CD4-positive, alpha-beta memory T cell (primary cell): Measurements from ENCODE around the gene RNF182. TPM values are rescaled to one million over a fixed set of nuclear protein-coding genes. Genes with fewer than 3 reads are reported as not detected.
A peak's percentile ranks its signal among the peaks of the same experiment; 100 is the strongest.

Experiments
- CTCF ChIA-PET: fragments of 350-600 bp; sonication (Branson Sonifier 250); formaldehyde crosslinking; loops from one replicate; lab custom pipeline; 2021; ENCODE audit warnings: inconsistent platforms; ENCODE audit not compliant: partially characterized antibody; lab: Charles Lee
- POLR2A ChIA-PET: fragments of 350-600 bp; sonication (Branson Sonifier 250); formaldehyde crosslinking; loops from one replicate; lab custom pipeline; 2021; ENCODE audit not compliant: partially characterized antibody; lab: Charles Lee
- DNase-seq, 5 donors: peaks; one replicate each; pipeline versions ENCODE4 v3.0.0 to v3.0.0-alpha.2; 2020 to 2022; ENCODE audit warnings: mixed read lengths in 1 of 5
- H3K27ac ChIP-seq: one replicate; pipeline ENCODE4 v1.7.0; 2013; ENCODE audit warnings: low read depth, low read length
- H3K27me3 ChIP-seq: 2 replicates; pipeline ENCODE4 v1.7.0; 2013; ENCODE audit warnings: mild to moderate bottlenecking, low read length, moderate library complexity; ENCODE audit not compliant: insufficient read depth
- H3K36me3 ChIP-seq: 2 replicates; pipeline ENCODE4 v1.7.0; 2013; ENCODE audit warnings: mild to moderate bottlenecking, low read length, moderate library complexity; ENCODE audit not compliant: insufficient read depth
- H3K4me1 ChIP-seq: 2 replicates; pipeline ENCODE4 v1.7.0; 2013; ENCODE audit warnings: mild to moderate bottlenecking, low read length, moderate library complexity; ENCODE audit not compliant: insufficient read depth
- H3K4me3 ChIP-seq, 2 donors: one replicate each; pipeline ENCODE4 v1.7.0; 2013; ENCODE audit warnings: low read length in 2 of 2, mild to moderate bottlenecking in 1 of 2
- H3K9me3 ChIP-seq, 2 donors: one replicate each; pipeline ENCODE4 v1.7.0; 2013; ENCODE audit warnings: low read length in 2 of 2, control low read depth in 1 of 2; ENCODE audit not compliant: control insufficient read depth in 1 of 2
- H3K27ac Mint-ChIP-seq, 7 donors: one replicate each; pipeline ENCODE4 v1.8.0; 2020 to 2021; ENCODE audit warnings: mixed read lengths in 7 of 7, mild to moderate bottlenecking in 6 of 7, inconsistent platforms in 3 of 7, moderate library complexity in 3 of 7
- H3K27me3 Mint-ChIP-seq, 2 donors: one replicate each; pipeline ENCODE4 v1.8.0; 2020 to 2021; ENCODE audit warnings: mixed read lengths in 2 of 2
- H3K36me3 Mint-ChIP-seq, 2 donors: one replicate each; pipeline ENCODE4 v1.8.0; 2020 to 2021; ENCODE audit warnings: mixed read lengths in 2 of 2, inconsistent platforms in 1 of 2, mild to moderate bottlenecking in 1 of 2
- H3K4me1 Mint-ChIP-seq, 4 donors: one replicate each; pipeline ENCODE4 v1.8.0; 2020 to 2021; ENCODE audit warnings: mixed read lengths in 4 of 4, mild to moderate bottlenecking in 1 of 4
- H3K4me3 Mint-ChIP-seq, 8 donors: one replicate each; pipeline ENCODE4 v1.8.0; 2020 to 2021; ENCODE audit warnings: mixed read lengths in 8 of 8, mild to moderate bottlenecking in 7 of 8, moderate library complexity in 6 of 8, inconsistent platforms in 3 of 8
- H3K9me3 Mint-ChIP-seq, 8 donors: one replicate each; pipeline ENCODE4 v1.8.0; 2020 to 2021; ENCODE audit warnings: mixed read lengths in 8 of 8, mild to moderate bottlenecking in 5 of 8, inconsistent platforms in 3 of 8, moderate library complexity in 1 of 8
- intact Hi-C: fragments of 100-400 bp; cut with micrococcal nuclease; formaldehyde crosslinking; loops from one replicate; pipeline ENCODE4 v1.15.1; 2023
- polyA plus RNA-seq, 2 donors: library from polyadenylated mRNA; unstranded; fragments of 300-500 nt; fragmentation: Illumina TruSeq; gene quantifications; one replicate each; pipeline ENCODE4 v1.2.3, GENCODE V29; 2021
- total RNA-seq, 2 experiments: library from RNA; stranded (reverse); gene quantifications; one replicate each; pipeline ENCODE4 v1.2.3, GENCODE V29; 2021

The RNF182 gene
- total and polyA plus RNA-seq, 4 experiments from 2014 or later, result not detected

GRCh38 chr6:13885601-13886000 lies 39.2 kb upstream of the RNF182 start:
- ChIA-PET POLR2A (no interaction called here), CTCF (interaction anchor here (1.4 to 4.1 kb wide), 4 partner anchors 11 to 260 kb away, joined by 4 to 16 read pairs (median 8); no protein-coding TSS in a partner anchor)
- no peak for DNase-seq
- intact Hi-C loops, result no loop called here
- Histone ChIP-seq H3K27ac (no peak overlapping the region), H3K27me3 (no peaks in the 10 kb centered on the region), H3K4me3 (no peak overlapping the region), H3K36me3 (no peaks in the 10 kb centered on the region), H3K9me3 (no peaks in the 10 kb centered on the region), H3K4me1 (no peaks in the 10 kb centered on the region)
- Mint-ChIP-seq H3K36me3 (no peaks in the 10 kb centered on the region), H3K27ac (no peak overlapping the region), H3K27me3 (no peaks in the 10 kb centered on the region), H3K9me3 (no peaks in the 10 kb centered on the region), H3K4me3 (no peak overlapping the region), H3K4me1 (no peaks in the 10 kb centered on the region)

DNA sequence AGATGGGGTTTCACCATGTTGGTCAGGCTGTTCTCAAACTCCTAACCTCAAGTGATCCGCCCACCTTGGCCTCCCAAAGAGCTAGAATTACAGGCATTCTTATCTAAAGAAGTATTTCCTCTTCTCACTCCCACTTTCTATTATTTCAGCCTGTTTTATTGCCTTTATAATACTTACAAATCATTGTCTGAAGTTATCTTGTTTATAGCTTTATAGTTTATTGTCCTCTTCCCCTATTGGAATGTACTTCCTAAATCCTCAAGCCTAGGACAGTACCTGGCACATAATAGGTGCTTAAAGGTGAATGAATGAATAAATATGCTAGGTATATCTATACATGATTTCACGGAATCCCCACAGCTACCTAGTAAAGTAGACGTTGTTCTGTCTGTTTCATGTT lies 37.8 kb upstream of the RNF182 start:
- Mint-ChIP-seq H3K4me1 (no peaks in the 10 kb centered on the region), H3K9me3 (no peaks in the 10 kb centered on the region), H3K27me3 (peaks cover 0 to under 1% of the 10 kb centered on the region in 2 donors), H3K36me3 (no peaks in the 10 kb centered on the region), H3K27ac (no peak overlapping the region), H3K4me3 (no peak overlapping the region)
- H3K4me1 ChIP-seq, result no peaks in the 10 kb centered on the region
- CTCF ChIA-PET, result interaction anchor here (1.3 to 4.1 kb wide), 4 partner anchors 13 to 258 kb away, joined by 3 to 16 read pairs (median 8); no protein-coding TSS in a partner anchor
- H3K27me3 ChIP-seq, result no peaks in the 10 kb centered on the region
- intact Hi-C loops, result no loop called here
- no peak overlapping the region for H3K27ac ChIP-seq
- no peak for DNase-seq
- no peaks in the 10 kb centered on the region for H3K9me3 ChIP-seq
- H3K36me3 ChIP-seq, result no peaks in the 10 kb centered on the region
- POLR2A ChIA-PET, result no interaction called here
- no peak overlapping the region for H3K4me3 ChIP-seq

- H3K4me3 ChIP-seq, result no peak overlapping the region
- H3K27ac Mint-ChIP-seq, result peak overlapping the region in 1 of 7 donors; percentile 5
- CTCF ChIA-PET, result interaction anchor here (1.8 to 2.9 kb wide), 2 partner anchors 18 to 22 kb away, joined by 7 to 11 read pairs; no protein-coding TSS in a partner anchor
- no peaks in the 10 kb centered on the region for H3K36me3 ChIP-seq
- H3K27me3 ChIP-seq, result no peaks in the 10 kb centered on the region
- no peaks in the 10 kb centered on the region for H3K36me3 Mint-ChIP-seq
- H3K27ac ChIP-seq, result no peak overlapping the region
- peaks cover 6 to 9% of the 10 kb centered on the region in 2 donors for H3K27me3 Mint-ChIP-seq
- POLR2A ChIA-PET, result no interaction called here
- no peaks in the 10 kb centered on the region for H3K4me1 ChIP-seq
- H3K9me3 ChIP-seq, result no peaks in the 10 kb centered on the region
- no peak overlapping the region for H3K4me3 Mint-ChIP-seq
- no peaks in the 10 kb centered on the region for H3K4me1 Mint-ChIP-seq
- H3K9me3 Mint-ChIP-seq, result peaks cover 0 to 2% (median 0%) of the 10 kb centered on the region in 8 donors
- intact Hi-C loops, result no loop called here
- no peak for DNase-seq
Measured at GRCh38 chr6:13892017-13892645, 32.6 kb upstream of the RNF182 start.

- no peaks in the 10 kb centered on the region for H3K36me3 ChIP-seq
- ChIA-PET CTCF (interaction anchor here (1.3 kb wide), 1 partner anchor 8 kb away, joined by 3 read pairs; no protein-coding TSS in a partner anchor), POLR2A (no interaction called here)
- H3K9me3 Mint-ChIP-seq, result no peaks in the 10 kb centered on the region
- no peak overlapping the region for H3K27ac Mint-ChIP-seq
- H3K36me3 Mint-ChIP-seq, result no peaks in the 10 kb centered on the region
- peaks cover 22 to 32% of the 10 kb centered on the region in 2 donors for H3K27me3 Mint-ChIP-seq
- H3K27ac ChIP-seq, result no peak overlapping the region
- intact Hi-C loops, result loop anchor here (10.0 kb wide), 1 partner anchor 108 kb away; no protein-coding TSS in a partner anchor
- H3K4me1 Mint-ChIP-seq, result no peaks in the 10 kb centered on the region
- H3K4me1 ChIP-seq, result no peaks in the 10 kb centered on the region
- no peaks in the 10 kb centered on the region for H3K9me3 ChIP-seq
- no peak for DNase-seq
- H3K27me3 ChIP-seq, result peaks cover 4% of the 10 kb centered on the region
- H3K4me3 Mint-ChIP-seq, result no peak overlapping the region
- H3K4me3 ChIP-seq, result no peak overlapping the region
Measured at GRCh38 chr6:13902922-13903321, 21.8 kb upstream of the RNF182 start.

DNA sequence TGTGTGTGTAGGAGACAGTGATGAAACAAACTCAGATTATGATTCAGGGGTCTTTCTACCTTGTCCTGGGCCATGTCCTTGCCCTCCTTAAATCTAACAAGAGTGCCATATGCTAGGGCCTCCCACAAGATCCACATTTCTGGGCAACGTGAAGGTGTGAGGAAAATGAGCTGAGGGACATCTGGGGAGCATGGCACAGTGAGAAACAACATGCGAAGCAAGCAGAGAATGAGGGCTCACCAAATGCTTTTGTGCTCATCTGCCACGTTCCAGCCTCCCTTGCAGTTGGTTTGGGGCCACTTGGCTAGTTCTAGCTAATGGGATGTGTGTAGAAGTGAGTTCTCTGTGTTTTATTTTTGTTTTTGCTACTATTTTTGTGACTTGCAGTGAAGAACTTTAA lies 21.4 kb upstream of the RNF182 start:
- H3K27me3 ChIP-seq, result peaks cover 4% of the 10 kb centered on the region
- no peaks in the 10 kb centered on the region for H3K4me1 Mint-ChIP-seq
- no peaks in the 10 kb centered on the region for H3K36me3 Mint-ChIP-seq
- no peak overlapping the region for H3K27ac ChIP-seq
- peaks cover 22 to 30% of the 10 kb centered on the region in 2 donors for H3K27me3 Mint-ChIP-seq
- no peak overlapping the region for H3K27ac Mint-ChIP-seq
- DNase-seq, result no peak
- POLR2A ChIA-PET, result no interaction called here
- H3K4me1 ChIP-seq, result no peaks in the 10 kb centered on the region
- CTCF ChIA-PET, result interaction anchor here (1.3 to 1.4 kb wide), 2 partner anchors 8 to 164 kb away, joined by 3 to 7 read pairs; no protein-coding TSS in a partner anchor
- no peaks in the 10 kb centered on the region for H3K36me3 ChIP-seq
- H3K4me3 ChIP-seq, result no peak overlapping the region
- no peak overlapping the region for H3K4me3 Mint-ChIP-seq
- no peaks in the 10 kb centered on the region for H3K9me3 Mint-ChIP-seq
- no peaks in the 10 kb centered on the region for H3K9me3 ChIP-seq
- intact Hi-C loops, result loop anchor here (10.0 kb wide), 1 partner anchor 109 kb away; no protein-coding TSS in a partner anchor

DNA sequence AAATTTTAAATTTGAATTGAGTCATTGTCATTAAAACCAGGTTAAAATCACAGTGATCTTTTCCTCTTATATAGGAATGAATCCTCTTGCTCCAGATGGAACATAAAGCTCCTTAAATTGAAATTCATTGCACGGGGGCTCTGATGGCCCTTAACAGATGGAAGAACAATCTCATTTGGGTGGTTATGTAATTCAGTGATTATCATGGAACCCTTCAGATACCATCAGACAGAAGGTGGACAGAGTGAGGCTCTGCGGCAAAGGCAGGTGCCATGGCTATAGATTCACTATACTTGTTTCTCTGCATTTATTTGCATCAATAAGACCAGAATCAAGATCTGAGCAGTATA lies 17.8 kb upstream of the RNF182 start:
- no peak overlapping the region for H3K27ac ChIP-seq
- peaks cover 4% of the 10 kb centered on the region for H3K4me1 ChIP-seq
- H3K36me3 ChIP-seq, result no peaks in the 10 kb centered on the region
- no peak overlapping the region for H3K4me3 ChIP-seq
- H3K9me3 ChIP-seq, result no peaks in the 10 kb centered on the region
- peaks cover 23 to 26% of the 10 kb centered on the region in 2 donors for H3K27me3 Mint-ChIP-seq
- no peaks in the 10 kb centered on the region for H3K9me3 Mint-ChIP-seq
- ChIA-PET POLR2A (no interaction called here), CTCF (interaction anchor here (1.1 to 7.5 kb wide), 6 partner anchors 22 to 238 kb away, joined by 3 to 113 read pairs (median 32); no protein-coding TSS in a partner anchor)
- H3K4me3 Mint-ChIP-seq, result no peak overlapping the region
- no peaks in the 10 kb centered on the region for H3K36me3 Mint-ChIP-seq
- peaks cover 0 to 6% (median 4%) of the 10 kb centered on the region in 4 donors for H3K4me1 Mint-ChIP-seq
- intact Hi-C loops, result loop anchor here (10.0 kb wide), 1 partner anchor 112 kb away; no protein-coding TSS in a partner anchor
- no peak overlapping the region for H3K27ac Mint-ChIP-seq
- H3K27me3 ChIP-seq, result peaks cover 4% of the 10 kb centered on the region
- no peak for DNase-seq

DNA sequence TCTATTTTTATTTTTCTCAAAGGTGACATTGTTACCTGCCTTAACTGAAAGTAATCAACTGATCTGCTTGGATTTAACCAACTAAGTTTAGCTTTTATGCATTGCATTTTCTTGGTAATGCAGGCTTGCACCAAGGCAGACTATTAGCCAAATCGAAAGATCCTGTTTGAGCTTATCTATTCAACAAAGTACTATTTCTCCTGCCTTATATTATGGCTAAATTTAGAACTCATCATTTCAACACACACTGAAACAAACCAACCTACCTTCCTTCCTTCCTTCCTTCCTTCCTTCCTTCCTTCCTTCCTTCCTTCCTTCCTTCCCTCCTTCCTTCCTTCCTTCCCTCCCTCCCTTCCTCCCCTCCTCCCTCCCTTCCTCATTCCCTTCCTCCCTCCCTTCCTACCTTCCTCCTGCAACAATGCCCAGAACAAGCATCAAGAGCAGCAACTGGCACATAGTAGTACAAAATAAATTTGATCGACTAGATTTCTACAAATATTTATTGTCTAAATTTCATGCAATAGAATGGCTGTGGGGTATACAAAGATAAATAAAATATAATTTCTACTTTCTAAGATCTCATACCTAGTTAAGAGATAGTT lies 17.0 kb upstream of the RNF182 start:
- no peak overlapping the region for H3K27ac ChIP-seq
- no peaks in the 10 kb centered on the region for H3K36me3 ChIP-seq
- H3K27ac Mint-ChIP-seq, result no peak overlapping the region
- H3K36me3 Mint-ChIP-seq, result no peaks in the 10 kb centered on the region
- H3K4me1 Mint-ChIP-seq, result peaks cover 0 to 6% (median 4%) of the 10 kb centered on the region in 4 donors
- ChIA-PET CTCF (interaction anchor here (0.8 to 7.5 kb wide), 18 partner anchors 12 to 240 kb away, joined by 3 to 113 read pairs (median 4); partner anchors contain the start of gene RNF182), POLR2A (no interaction called here)
- no peaks in the 10 kb centered on the region for H3K9me3 Mint-ChIP-seq
- peaks cover 4% of the 10 kb centered on the region for H3K4me1 ChIP-seq
- DNase-seq, result no peak
- no peak overlapping the region for H3K4me3 Mint-ChIP-seq
- no peak overlapping the region for H3K4me3 ChIP-seq
- peaks cover 4% of the 10 kb centered on the region for H3K27me3 ChIP-seq
- peaks cover 25% of the 10 kb centered on the region in 2 donors for H3K27me3 Mint-ChIP-seq
- intact Hi-C loops, result loop anchor here (10.0 kb wide), 1 partner anchor 113 kb away; no protein-coding TSS in a partner anchor
- H3K9me3 ChIP-seq, result no peaks in the 10 kb centered on the region
